ENCODE measurements around the gene LY6G5B.
"Not testable (repeated sequence)": the region's sequence is repeated elsewhere in the genome, so short reads cannot be mapped to it uniquely, and the experiment has no call there.

Gene LY6G5B

GRCh38 chr6:31692353-31692752 lies 22.6 kb downstream of the LY6G5B start:
- no peak for DNase-seq

GRCh38 chr6:31692886-31693285 lies 23.1 kb downstream of the LY6G5B start:
- DNase-seq, result no peak

GRCh38 chr6:31693535-31693934 lies 23.8 kb downstream of the LY6G5B start:
- no peak for DNase-seq

DNA sequence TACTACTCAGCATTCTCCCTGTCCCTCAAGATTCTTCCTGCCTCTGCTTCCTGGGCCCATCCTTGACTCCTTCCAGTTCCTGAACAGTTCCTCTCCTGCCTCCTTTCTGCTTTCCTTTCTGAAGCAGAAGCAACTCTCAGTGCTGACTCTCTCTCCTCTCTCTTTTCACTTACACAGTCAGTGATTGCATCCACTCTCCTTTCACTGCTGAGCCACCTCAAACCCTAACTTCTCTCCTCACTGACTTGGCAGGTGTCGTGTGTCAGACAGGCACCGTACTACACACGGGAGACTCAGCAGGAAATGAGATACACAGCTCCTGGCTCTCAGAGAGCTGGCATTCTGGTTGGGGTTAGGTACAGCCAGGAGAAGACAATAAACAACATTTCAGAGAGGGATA lies 27.8 kb downstream of the LY6G5B start:
- DNase-seq, result no peak

DNA sequence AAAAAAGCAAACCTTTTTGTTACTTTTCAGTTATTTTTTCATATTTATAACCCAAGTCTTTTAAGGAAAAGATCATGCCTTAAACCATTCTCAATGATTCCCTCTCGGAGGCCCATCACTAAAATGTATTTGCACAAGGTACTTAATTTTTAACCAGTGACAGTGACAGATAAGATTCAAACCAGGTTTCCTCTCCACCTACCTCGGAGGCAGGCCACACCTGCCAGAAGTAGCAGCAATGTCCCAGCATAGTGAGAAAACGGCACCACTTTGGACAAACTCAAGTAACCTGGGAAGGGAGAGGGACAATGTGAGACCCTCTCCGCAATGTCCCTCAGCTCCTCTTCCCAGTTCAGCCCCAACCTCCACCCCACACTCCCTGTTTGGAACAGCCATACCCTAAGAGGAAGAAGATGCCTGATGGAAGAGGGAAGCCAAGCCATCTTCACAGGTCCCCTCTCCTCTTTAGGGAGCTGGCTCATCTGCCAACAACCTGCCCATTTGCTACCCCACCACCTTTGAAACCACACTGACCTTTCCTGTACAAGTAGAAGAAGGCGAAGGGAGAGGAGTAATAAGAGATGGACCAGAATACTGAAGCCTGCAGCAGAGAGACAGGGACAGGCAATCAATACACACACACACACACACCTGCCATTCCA lies 31.1 kb downstream of the LY6G5B start:
- DNase-seq, result no peak

- DNase-seq, result no peak
These were observed 32.1 kb downstream of the LY6G5B start for GRCh38 chr6:31701666-31702404.

DNA sequence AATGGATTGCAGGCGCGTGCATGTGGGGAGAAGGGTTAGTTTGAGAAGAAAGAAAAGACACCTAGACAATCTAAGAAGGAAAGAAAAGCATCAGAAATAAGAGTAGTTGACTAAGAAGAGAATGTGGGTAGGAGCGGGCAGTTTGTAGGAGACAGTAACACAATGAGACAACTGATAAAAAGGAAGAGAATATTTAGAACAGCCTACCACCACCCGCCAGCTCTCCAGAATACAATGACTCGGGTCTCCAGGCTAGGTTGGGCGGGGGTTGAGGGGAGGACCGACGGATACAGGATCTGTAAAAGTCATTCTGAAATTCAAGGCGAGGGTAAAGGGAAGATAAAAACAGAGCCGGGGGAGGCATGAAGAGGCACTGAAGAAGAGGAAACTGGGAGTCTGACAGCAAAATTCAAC lies 32.6 kb downstream of the LY6G5B start:
- DNase-seq, result no peak

GRCh38 chr6:31702819-31703716 lies 33.3 kb downstream of the LY6G5B start, which contains the start of gene ABHD16A:
Gene ABHD16A, minus strand, starts transcription at chr6:31703324. Its CDS starts 43 bp downstream, at chr6:31703281.
- peak; percentile 98 for DNase-seq

DNA sequence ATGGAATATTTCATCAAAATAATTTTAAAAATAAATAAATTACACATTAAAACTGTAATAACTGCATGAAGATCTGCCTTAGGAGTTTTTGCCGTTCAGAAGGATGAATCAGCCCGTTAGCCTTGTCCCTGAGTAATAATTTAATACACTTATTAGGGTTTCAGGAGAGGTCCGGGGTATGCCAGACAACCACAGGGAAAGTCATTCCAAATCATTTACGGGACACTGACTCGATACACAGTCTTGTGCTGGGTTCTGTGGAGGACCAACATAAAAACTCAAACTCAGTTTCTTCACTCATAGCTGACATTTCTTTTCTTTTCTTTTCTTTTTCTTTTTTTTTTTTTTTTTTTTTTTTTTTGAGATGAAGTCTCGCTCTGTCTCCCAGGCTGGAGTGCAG lies 36.2 kb downstream of the LY6G5B start:
- DNase-seq, result no peak

DNA sequence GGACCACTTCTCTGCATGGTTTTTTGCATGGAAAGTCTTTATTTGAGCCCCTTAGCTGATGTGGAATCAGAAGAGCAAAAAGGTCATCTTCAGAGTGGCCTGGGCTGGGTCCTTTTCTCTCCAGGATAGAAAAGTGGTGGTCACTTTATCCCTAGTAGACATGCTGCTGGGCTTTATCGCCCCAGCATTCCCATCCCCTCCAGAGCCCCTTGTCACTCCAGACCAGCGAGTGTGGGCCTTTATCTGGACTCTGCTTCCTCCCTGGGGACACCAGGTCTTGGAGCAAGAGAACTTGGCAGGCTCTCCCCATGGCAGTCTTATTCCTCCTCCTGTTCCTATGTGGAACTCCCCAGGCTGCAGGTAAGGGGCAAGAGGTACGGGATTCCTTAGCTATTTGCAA lies 36.8 kb downstream of the LY6G5B start, which contains the start of gene LY6G6F:
Gene LY6G6F (plus strand): TSS at position 268 of the 400 bp plus-strand sequence. CDS start 41 bp downstream, at position 309.
- DNase-seq, result no peak

GRCh38 chr6:31707701-31708100 lies 37.9 kb downstream of the LY6G5B start:
- no peak for DNase-seq

DNA sequence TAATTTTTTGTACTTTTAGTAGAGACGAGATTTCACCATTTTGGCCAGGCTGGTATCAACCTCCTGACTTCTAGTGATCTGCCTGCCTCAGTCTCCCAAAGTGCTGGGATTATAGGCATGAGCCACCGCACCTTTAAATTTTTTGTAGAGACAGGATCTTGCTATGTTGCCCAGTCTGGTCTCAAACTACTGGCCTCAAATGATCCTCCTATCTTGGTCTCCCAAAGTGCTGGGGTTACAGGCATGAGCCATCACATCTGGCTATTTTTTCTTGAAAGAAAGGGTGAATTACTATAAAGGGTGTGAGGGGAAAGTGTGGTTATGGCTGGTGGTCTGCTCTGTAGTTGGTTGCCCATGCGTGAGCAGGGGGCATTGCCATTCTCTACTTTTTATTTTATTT lies 38.4 kb downstream of the LY6G5B start:
- DNase-seq, result no peak

- DNase-seq, result not testable (repeated sequence)
These were observed 39.4 kb downstream of the LY6G5B start for GRCh38 chr6:31709157-31709556.

DNA sequence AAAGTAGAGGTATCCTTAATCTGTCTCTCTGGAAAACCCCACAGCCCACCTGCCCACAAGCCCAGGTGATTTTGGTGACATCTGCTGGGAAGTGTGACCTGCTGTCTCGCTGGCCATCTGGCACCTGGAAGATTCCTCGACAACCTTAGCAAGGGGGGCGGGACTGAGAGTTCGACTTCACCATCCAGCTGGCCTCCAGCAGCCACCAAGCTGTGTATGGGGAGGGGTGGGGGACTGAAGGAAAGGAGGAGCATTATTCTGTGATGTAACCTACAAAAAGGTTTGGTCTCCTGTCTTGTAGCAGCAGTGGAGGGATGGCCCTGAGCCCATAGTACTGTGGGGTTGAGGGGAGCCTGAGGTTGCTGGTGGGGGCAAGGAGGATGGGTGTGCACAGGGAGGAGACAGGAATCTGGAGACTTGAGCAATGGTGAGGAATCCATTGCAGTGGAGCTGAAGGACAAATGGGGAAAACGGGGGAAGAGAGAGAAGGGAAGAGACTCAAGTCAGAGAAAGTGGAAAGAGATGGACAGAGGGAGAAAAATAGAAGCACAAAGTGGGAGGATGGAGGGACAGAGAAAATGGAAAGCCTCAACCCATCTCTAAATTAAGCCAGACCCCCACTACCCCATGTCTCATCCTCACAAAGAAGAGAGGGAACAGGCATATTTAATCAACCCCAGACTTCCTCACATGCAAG lies 40.9 kb downstream of the LY6G5B start:
- no peak for DNase-seq

GRCh38 chr6:31711233-31711632 lies 41.5 kb downstream of the LY6G5B start:
- DNase-seq, result no peak

DNA sequence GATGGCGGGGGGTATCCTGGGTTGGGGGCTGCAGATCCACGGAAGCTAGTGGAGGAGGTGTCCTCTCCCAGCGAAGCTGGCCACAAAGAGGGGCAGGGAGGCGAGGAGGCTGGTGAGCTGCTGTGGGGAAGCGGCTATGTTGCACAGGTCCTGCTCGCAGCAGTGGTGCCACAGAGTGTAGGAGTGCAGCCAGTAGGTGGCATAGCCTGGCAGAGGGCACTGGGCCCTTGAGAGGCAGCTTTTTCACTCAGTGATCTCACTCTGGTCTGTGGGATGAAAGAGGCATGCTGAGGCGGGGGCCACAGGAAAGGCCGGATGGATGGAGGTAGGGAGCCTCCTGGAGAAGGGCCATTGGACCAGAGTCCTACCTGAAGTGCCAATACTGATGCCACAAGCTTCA lies 42.5 kb downstream of the LY6G5B start:
- DNase-seq, result no peak

GRCh38 chr6:31713465-31713864 lies 43.7 kb downstream of the LY6G5B start:
- no peak for DNase-seq

DNA sequence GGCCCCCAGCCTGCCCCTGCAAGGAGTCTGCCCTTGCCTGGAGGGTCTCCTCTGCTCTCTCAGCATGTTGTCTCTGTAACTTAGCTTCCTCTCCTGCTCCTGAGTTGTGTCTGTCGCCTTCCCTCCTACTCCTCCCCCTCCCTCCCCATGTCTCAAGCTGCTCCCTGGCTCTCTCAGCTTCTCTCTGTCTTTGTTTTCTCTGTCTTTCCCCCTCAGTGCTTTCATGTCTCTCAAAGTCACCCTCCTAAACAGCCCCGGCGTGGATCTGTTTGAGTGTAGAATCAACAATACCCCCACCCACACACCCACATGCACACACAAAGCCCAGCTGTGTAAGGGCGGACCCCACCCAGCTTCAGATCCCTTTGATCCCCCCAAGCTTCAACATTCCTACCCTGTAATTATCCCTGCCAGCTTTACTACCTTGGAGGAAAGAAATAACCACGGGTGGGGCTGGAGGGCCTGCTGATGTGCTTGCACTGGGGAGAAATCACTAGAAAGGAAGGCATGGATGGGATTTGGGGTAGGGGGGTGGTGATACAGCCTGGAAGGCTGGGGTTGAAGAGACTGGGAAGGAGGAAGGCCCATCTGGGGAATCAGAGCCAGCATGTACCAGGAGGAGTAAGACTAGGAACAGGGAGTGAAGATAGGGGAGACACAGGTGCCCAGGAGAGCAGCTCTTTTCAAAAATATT lies 44.4 kb downstream of the LY6G5B start:
- no peak for DNase-seq

DNA sequence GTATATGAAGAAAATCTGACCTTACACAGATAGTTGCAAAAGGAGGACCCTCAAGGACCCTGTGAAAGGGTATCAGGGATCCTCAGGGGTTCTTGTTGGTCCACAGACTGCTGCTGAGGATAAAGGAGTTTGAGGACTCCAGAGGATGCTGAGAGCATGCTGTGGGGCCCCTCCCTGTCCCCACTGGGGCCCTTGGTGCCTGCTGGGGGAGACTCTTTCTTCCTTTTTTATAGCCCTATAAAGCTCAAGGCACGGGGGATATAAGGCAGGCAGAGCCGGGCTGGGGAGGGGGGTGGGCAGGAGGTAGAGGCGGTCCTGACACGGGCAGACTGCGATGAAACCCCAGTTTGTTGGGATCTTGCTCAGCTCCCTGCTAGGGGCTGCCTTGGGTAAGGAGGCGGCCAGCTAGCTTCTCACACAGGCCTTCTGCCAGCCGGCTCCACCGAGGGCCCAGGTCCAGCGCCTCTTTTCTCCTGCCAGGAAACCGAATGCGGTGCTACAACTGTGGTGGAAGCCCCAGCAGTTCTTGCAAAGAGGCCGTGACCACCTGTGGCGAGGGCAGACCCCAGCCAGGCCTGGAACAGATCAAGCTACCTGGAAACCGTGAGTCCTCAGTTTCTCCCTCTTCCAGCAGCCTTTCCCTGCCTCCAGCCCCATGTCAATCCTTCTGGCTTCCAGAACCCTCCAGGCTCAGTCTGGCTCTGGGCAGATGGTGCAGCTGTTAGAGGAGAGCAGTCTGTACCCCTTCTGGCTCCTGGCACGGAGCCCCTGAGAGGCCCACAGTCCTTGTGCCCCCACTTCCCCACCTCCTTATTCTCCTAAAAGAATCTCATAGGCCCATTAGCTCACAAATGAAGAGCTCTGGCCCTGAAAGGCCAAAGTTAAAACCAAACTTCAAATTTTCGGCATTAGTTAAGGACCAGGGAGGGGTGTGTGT lies 45.5 kb downstream of the LY6G5B start, which contains the start of gene LY6G6D:
Gene LY6G6D (plus strand): TSS at position 327 of the 937 bp plus-strand sequence. CDS start 8 bp downstream, at position 335.
- DNase-seq, result no peak

GRCh38 chr6:31717499-31718222 lies 47.9 kb downstream of the LY6G5B start:
- no peak for DNase-seq
